BJ (cell line): ENCODE measurements around the gene UNC79. TPM values are rescaled to one million over a fixed set of nuclear protein-coding genes. Genes with fewer than 3 reads are reported as not detected.

ENCODE experiments used
- CTCF ChIA-PET: fragments of 350-600 bp; formaldehyde crosslinking; extraction: SDS; loops from one replicate; lab custom pipeline; 2021; ENCODE audit warnings: antibody characterized with exemption, inconsistent platforms; lab: Yijun Ruan, JAX
- POLR2A ChIA-PET: fragments of 300-600 bp; sonication (Branson Sonifier 250); formaldehyde crosslinking; extraction: SDS; loops from one replicate; lab custom pipeline; 2021; ENCODE audit warnings: antibody characterized with exemption; lab: Charles Lee
- DNase-seq: peaks from one replicate; pipeline ENCODE4 v3.0.0-alpha.2; 2011; ENCODE audit warnings: low read depth
- H3K27me3 ChIP-seq: 2 replicates; pipeline ENCODE4 v1.6.0; 2011; ENCODE audit warnings: low read length; ENCODE audit not compliant: control insufficient read depth, insufficient read depth
- H3K36me3 ChIP-seq: 2 replicates; pipeline ENCODE4 v1.5.1; 2011; ENCODE audit warnings: low read length; ENCODE audit not compliant: control insufficient read depth, insufficient read depth
- H3K4me3 ChIP-seq: 2 replicates; pipeline ENCODE4 v1.5.1; 2011; ENCODE audit warnings: low read depth, mild to moderate bottlenecking, control low read depth, low read length
- CTCF ChIP-seq: IDR thresholded peaks from 2 replicates; pipeline ENCODE4 v1.5.1; 2011; ENCODE audit warnings: low read depth, mild to moderate bottlenecking, control low read depth, inconsistent platforms, low read length, moderate library complexity; ENCODE audit not compliant: insufficient read depth
- polyA plus RNA-seq: library from polyadenylated mRNA; depleted of rRNA; stranded (reverse); fragments of >200 nt; gene quantifications from 2 replicates; pipeline ENCODE4 v1.2.3, GENCODE V29; 2011

Gene UNC79
- polyA plus RNA-seq, 1 experiment: 0.04 TPM

GRCh38 chr14:93688239-93688666 is 257.5 kb downstream of the UNC79 start:
- Histone ChIP-seq H3K36me3 (no peaks in the 10 kb centered on the region), H3K27me3 (no peaks in the 10 kb centered on the region), H3K4me3 (no peak overlapping the region)
- no peak for DNase-seq
- no peak for TF ChIP-seq CTCF
- POLR2A ChIA-PET: no interaction called here
- CTCF ChIA-PET: no interaction called here

- POLR2A ChIA-PET: no interaction called here
- TF ChIP-seq CTCF: no peak
- no peak for DNase-seq
- CTCF ChIA-PET: no interaction called here
- Histone ChIP-seq H3K4me3 (no peak overlapping the region), H3K27me3 (no peaks in the 10 kb centered on the region), H3K36me3 (no peaks in the 10 kb centered on the region)
These were observed 258.1 kb downstream of the UNC79 start for GRCh38 chr14:93688820-93689219.

- ChIA-PET POLR2A (no interaction called here), CTCF (no interaction called here)
- DNase-seq: no peak
- Histone ChIP-seq H3K36me3 (no peaks in the 10 kb centered on the region), H3K27me3 (no peaks in the 10 kb centered on the region), H3K4me3 (no peak overlapping the region)
- no peak for TF ChIP-seq CTCF
These were observed 259.4 kb downstream of the UNC79 start for GRCh38 chr14:93690146-93690545.

- Histone ChIP-seq H3K27me3 (no peaks in the 10 kb centered on the region), H3K36me3 (no peaks in the 10 kb centered on the region), H3K4me3 (no peak overlapping the region)
- no peak for TF ChIP-seq CTCF
- DNase-seq: no peak
- POLR2A ChIA-PET: no interaction called here
- CTCF ChIA-PET: no interaction called here
These were observed 260.5 kb downstream of the UNC79 start for GRCh38 chr14:93691042-93691780.

GRCh38 chr14:93693914-93694313 is 263.2 kb downstream of the UNC79 start:
- H3K4me3 ChIP-seq: no peak overlapping the region
- H3K27me3 ChIP-seq: no peaks in the 10 kb centered on the region
- TF ChIP-seq CTCF: no peak
- CTCF ChIA-PET: no interaction called here
- POLR2A ChIA-PET: no interaction called here
- no peak for DNase-seq
- no peaks in the 10 kb centered on the region for H3K36me3 ChIP-seq
